IMR-90 (cell line): Measurements from ENCODE around the gene TMEM121B.

Experiments used
- BHLHE40 ChIP-seq: fragments of 150-350 bp; IDR thresholded peaks from 2 replicates; pipeline ENCODE4 v1.6.1; 2016; ENCODE audit warnings: mild to moderate bottlenecking, low read depth, low read length
- CEBPB ChIP-seq: IDR thresholded peaks from 2 replicates; pipeline ENCODE4 v1.6.1; 2012; ENCODE audit warnings: low read depth, low read length, improper control_type of control experiment
- MAFK ChIP-seq: IDR thresholded peaks from 2 replicates; pipeline ENCODE4 v1.6.1; 2012; ENCODE audit warnings: low read depth, low read length, improper control_type of control experiment
- MAZ ChIP-seq: IDR thresholded peaks from 2 replicates; pipeline ENCODE4 v1.6.1; 2012; ENCODE audit warnings: low read depth, mild to moderate bottlenecking, low read length, improper control_type of control experiment, moderate library complexity, borderline replicate concordance
- POLR2A ChIP-seq: IDR thresholded peaks from 2 replicates; pipeline ENCODE4 v1.6.1; 2012; ENCODE audit warnings: mild to moderate bottlenecking, low read depth, low read length
- RAD21 ChIP-seq: IDR thresholded peaks from 2 replicates; pipeline ENCODE4 v1.6.1; 2012; ENCODE audit warnings: low read length, improper control_type of control experiment
- RCOR1 ChIP-seq: IDR thresholded peaks from 2 replicates; pipeline ENCODE4 v1.6.1; 2012; ENCODE audit warnings: mild to moderate bottlenecking, low read length, improper control_type of control experiment; ENCODE audit not compliant: insufficient replicate concordance
- RFX5 ChIP-seq: IDR thresholded peaks from 2 replicates; pipeline ENCODE4 v1.8.0; 2012; ENCODE audit warnings: low read depth, mild to moderate bottlenecking, low read length, moderate library complexity
- TF ChIP-seq, protein P1 (sequence below): conservative IDR thresholded peaks from 2 replicates; pipeline ENCODE4 v1.5.1; 2012; ENCODE audit warnings: mild to moderate bottlenecking, low read depth, low read length, improper control_type of control experiment
- TF ChIP-seq, protein P2 (sequence below): fragments of 150-350 bp; IDR thresholded peaks from 2 replicates; pipeline ENCODE4 v1.6.1; 2017; ENCODE audit warnings: mild to moderate bottlenecking, antibody characterized with exemption, low read length, low read depth
- TF ChIP-seq, protein P3 (sequence below): fragments of 150-350 bp; IDR thresholded peaks from 2 replicates; pipeline ENCODE4 v1.6.1; 2016; ENCODE audit warnings: low read depth, mild to moderate bottlenecking, low read length, moderate library complexity, borderline replicate concordance

DNA sequence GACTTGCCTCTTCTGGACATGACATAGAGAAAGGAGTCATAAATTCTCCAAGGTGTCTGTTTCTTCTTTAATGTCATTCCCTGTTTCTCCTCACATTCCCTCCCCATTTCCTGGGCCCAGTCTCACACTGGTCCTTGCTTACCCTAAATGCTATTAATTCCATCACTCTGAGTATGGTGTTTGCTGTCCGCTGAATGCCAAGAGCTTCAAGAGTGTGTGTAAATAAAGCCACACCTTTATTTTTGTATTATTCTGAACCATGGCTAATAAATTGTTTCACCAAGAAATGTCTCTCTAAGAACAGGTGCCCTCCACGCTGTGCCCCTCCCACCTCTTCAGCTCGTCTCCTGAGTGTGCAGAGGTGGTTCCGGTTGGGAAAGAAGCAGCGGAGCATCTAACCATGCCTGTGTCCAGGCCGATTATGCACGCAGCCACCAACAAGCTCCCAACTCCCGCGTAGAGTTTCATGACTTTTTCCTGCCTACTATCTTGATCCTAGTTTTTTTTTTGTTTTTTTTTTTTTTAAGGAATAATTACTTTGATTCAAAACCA lies 8.6 kb downstream of the TMEM121B start:
- TF ChIP-seq BHLHE40 (no peak), POLR2A (no peak), MAZ (no peak), RCOR1 (no peak), RFX5 (no peak), CEBPB (no peak), RAD21 (no peak), MAFK (no peak)
- TF ChIP-seq, protein P1, sequence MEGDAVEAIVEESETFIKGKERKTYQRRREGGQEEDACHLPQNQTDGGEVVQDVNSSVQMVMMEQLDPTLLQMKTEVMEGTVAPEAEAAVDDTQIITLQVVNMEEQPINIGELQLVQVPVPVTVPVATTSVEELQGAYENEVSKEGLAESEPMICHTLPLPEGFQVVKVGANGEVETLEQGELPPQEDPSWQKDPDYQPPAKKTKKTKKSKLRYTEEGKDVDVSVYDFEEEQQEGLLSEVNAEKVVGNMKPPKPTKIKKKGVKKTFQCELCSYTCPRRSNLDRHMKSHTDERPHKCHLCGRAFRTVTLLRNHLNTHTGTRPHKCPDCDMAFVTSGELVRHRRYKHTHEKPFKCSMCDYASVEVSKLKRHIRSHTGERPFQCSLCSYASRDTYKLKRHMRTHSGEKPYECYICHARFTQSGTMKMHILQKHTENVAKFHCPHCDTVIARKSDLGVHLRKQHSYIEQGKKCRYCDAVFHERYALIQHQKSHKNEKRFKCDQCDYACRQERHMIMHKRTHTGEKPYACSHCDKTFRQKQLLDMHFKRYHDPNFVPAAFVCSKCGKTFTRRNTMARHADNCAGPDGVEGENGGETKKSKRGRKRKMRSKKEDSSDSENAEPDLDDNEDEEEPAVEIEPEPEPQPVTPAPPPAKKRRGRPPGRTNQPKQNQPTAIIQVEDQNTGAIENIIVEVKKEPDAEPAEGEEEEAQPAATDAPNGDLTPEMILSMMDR: no peak
- TF ChIP-seq, protein P2, sequence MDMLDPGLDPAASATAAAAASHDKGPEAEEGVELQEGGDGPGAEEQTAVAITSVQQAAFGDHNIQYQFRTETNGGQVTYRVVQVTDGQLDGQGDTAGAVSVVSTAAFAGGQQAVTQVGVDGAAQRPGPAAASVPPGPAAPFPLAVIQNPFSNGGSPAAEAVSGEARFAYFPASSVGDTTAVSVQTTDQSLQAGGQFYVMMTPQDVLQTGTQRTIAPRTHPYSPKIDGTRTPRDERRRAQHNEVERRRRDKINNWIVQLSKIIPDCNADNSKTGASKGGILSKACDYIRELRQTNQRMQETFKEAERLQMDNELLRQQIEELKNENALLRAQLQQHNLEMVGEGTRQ: no peak
- TF ChIP-seq, protein P3, sequence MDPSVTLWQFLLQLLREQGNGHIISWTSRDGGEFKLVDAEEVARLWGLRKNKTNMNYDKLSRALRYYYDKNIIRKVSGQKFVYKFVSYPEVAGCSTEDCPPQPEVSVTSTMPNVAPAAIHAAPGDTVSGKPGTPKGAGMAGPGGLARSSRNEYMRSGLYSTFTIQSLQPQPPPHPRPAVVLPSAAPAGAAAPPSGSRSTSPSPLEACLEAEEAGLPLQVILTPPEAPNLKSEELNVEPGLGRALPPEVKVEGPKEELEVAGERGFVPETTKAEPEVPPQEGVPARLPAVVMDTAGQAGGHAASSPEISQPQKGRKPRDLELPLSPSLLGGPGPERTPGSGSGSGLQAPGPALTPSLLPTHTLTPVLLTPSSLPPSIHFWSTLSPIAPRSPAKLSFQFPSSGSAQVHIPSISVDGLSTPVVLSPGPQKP: no peak
